K562 (cell line): ENCODE results near the gene SRP72. TPM values are rescaled to one million over a fixed set of nuclear protein-coding genes. Genes with fewer than 3 reads are reported as not detected.

Experiments
- ADNP ChIP-seq: fragments of 200-800 bp; sonication (Bioruptor generic); IDR thresholded peaks from 2 replicates; pipeline ENCODE4 v1.6.1; 2016; ENCODE audit warnings: missing genetic modification characterization, missing compliant biosample characterization
- ASH1L ChIP-seq: fragments of 450-650 bp; IDR thresholded peaks from 2 replicates; pipeline ENCODE4 v1.6.1; 2018; ENCODE audit warnings: borderline replicate concordance, mild to moderate bottlenecking, low read depth; ENCODE audit not compliant: partially characterized antibody
- DPF2 ChIP-seq: fragments of 450-650 bp; IDR thresholded peaks from 2 replicates; pipeline ENCODE4 v1.6.1; 2016
- EP300 ChIP-seq: IDR thresholded peaks from 2 replicates; pipeline ENCODE4 v1.6.1; 2012; ENCODE audit warnings: low read length, improper control_type of control experiment
- ETS1 ChIP-seq: conservative IDR thresholded peaks from 2 replicates; pipeline ENCODE4 v1.6.1; 2011; ENCODE audit warnings: low read depth, mild to moderate bottlenecking, low read length; ENCODE audit not compliant: control insufficient read depth
- FOSL1 ChIP-seq: fragments of 200-800 bp; sonication (Bioruptor generic); conservative IDR thresholded peaks from 2 replicates; pipeline ENCODE4 v1.6.1; 2016; ENCODE audit warnings: missing genetic modification characterization, missing compliant biosample characterization
- GATA2 ChIP-seq: sonication (generic); formaldehyde crosslinking; IDR thresholded peaks from 2 replicates; pipeline ENCODE4 v1.4.0; 2020; ENCODE audit warnings: mild to moderate bottlenecking, missing genetic modification reagents
- GATAD2B ChIP-seq: fragments of 450-650 bp; IDR thresholded peaks from 2 replicates; pipeline ENCODE4 v1.6.1; 2017; ENCODE audit warnings: mild to moderate bottlenecking, borderline replicate concordance
- MYNN ChIP-seq, 2 experiments: sonication (generic); formaldehyde crosslinking in 1 of 2; IDR thresholded peaks; 2 replicates each; pipeline versions ENCODE4 v1.5.0 to v1.6.1; 2016 to 2020; ENCODE audit warnings: antibody characterized with exemption in 1 of 2, missing genetic modification reagents in 1 of 2
- NBN ChIP-seq: fragments of 450-650 bp; IDR thresholded peaks from 2 replicates; pipeline ENCODE4 v1.6.1; 2016; ENCODE audit warnings: low read depth, mild to moderate bottlenecking
- NFIX ChIP-seq: fragments of 250-450 bp; sonication (Bioruptor Pico); IDR thresholded peaks from 2 replicates; pipeline ENCODE4 v1.4.0; 2020; ENCODE audit warnings: low read depth, mild to moderate bottlenecking, moderate library complexity
- RCOR1 ChIP-seq, 2 experiments: IDR thresholded peaks; 2 replicates each; pipeline ENCODE4 v1.6.1; 2012; ENCODE audit warnings: low read depth in 2 of 2, low read length in 2 of 2, borderline replicate concordance in 1 of 2, improper control_type of control experiment in 1 of 2
- TFAM ChIP-seq: fragments of 250-450 bp; sonication (Bioruptor Pico); conservative IDR thresholded peaks from 2 replicates; pipeline ENCODE4 v1.5.0; 2021; ENCODE audit warnings: mild to moderate bottlenecking, moderate library complexity
- TGIF2 ChIP-seq: sonication (generic); formaldehyde crosslinking; IDR thresholded peaks from 2 replicates; pipeline ENCODE4 v1.8.1; 2022; ENCODE audit warnings: mild to moderate bottlenecking, missing genetic modification reagents, moderate library complexity
- ZFP36 ChIP-seq: fragments of 150-350 bp; IDR thresholded peaks from 2 replicates; pipeline ENCODE4 v1.6.1; 2018; ENCODE audit warnings: low read length, low read depth; ENCODE audit not compliant: partially characterized antibody
- ZNF165 ChIP-seq: fragments of 250-450 bp; sonication (Bioruptor Pico); IDR thresholded peaks from 2 replicates; pipeline ENCODE4 v1.4.0; 2020; ENCODE audit warnings: borderline replicate concordance
- ZNF174 ChIP-seq: fragments of 250-450 bp; sonication (Bioruptor Pico); IDR thresholded peaks from 2 replicates; pipeline ENCODE4 v1.4.0; 2020; ENCODE audit warnings: mild to moderate bottlenecking
- polyA plus RNA-seq, 8 experiments: library from polyadenylated mRNA; depleted of rRNA in 4 of 8; stranded (reverse) in 5 of 8; unstranded in 3 of 8; fragments of >200 nt; fragmentation: Nextera tagmentation in 2 of 8; fragmentation: Illumina TruSeq in 1 of 8; extraction: Ambion mirVana in 2 of 8; extraction: Trizol in 1 of 8; gene quantifications; 2 replicates each; pipeline versions ENCODE4 v1.2.1 to v1.2.3, GENCODE V29; 2011 to 2014; ENCODE audit warnings: inconsistent platforms in 1 of 8, missing spikeins in 1 of 8
- total RNA-seq, 7 experiments: library from RNA; depleted of rRNA in 6 of 7; stranded (reverse); fragments of >200 nt in 6 of 7; fragmentation: Illumina TruSeq in 2 of 7; extraction: Trizol in 2 of 7; gene quantifications; 2 replicates each; pipeline versions ENCODE4 v1.2.1 to v1.2.3, GENCODE V29; 2011 to 2021; ENCODE audit warnings: low replicate concordance in 1 of 7
- TF ChIP-seq, protein P1 (sequence below), 2 experiments: fragments of 450-650 bp; conservative IDR thresholded peaks; 2 replicates each; pipeline ENCODE4 v1.6.1; 2017; ENCODE audit warnings: mild to moderate bottlenecking in 2 of 2, moderate library complexity in 2 of 2
- TF ChIP-seq, protein P2 (sequence below): sonication (generic); formaldehyde crosslinking; IDR thresholded peaks from 2 replicates; pipeline ENCODE4 v1.8.1; 2023; ENCODE audit warnings: mild to moderate bottlenecking, missing genetic modification reagents
- TF ChIP-seq, protein P3 (sequence below): IDR thresholded peaks from 2 replicates; pipeline ENCODE4 v1.6.1; 2012; ENCODE audit warnings: low read depth, low read length, improper control_type of control experiment, borderline replicate concordance

The SRP72 gene
- total and polyA plus RNA-seq, 9 of the 15 experiments (the other 6 are each of a cell fraction or from before 2014, with no cell fraction given): 124 to 341 (median 202) TPM

GRCh38 chr4:56513517-56513916, 46.1 kb downstream of the SRP72 start (continued):
- TF ChIP-seq, protein P1, sequence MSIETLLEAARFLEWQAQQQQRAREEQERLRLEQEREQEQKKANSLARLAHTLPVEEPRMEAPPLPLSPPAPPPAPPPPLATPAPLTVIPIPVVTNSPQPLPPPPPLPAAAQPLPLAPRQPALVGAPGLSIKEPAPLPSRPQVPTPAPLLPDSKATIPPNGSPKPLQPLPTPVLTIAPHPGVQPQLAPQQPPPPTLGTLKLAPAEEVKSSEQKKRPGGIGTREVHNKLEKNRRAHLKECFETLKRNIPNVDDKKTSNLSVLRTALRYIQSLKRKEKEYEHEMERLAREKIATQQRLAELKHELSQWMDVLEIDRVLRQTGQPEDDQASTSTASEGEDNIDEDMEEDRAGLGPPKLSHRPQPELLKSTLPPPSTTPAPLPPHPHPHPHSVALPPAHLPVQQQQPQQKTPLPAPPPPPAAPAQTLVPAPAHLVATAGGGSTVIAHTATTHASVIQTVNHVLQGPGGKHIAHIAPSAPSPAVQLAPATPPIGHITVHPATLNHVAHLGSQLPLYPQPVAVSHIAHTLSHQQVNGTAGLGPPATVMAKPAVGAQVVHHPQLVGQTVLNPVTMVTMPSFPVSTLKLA (conservative IDR thresholded peaks at IDR 0.05): peak in 1 of 2 experiments; percentile 37; a peak in 1 of 4 replicates
- TF ChIP-seq FOSL1 (tag) (peak; percentile 35; the same call in 1 of the 2 replicates), ZNF174 (no peak), EP300 (peak; percentile 78; the same call in 1 of the 2 replicates), ASH1L (no peak), DPF2 (peak; percentile 94), MYNN (IDR thresholded peaks at IDR 0.05) (no peak), MYNN (CRISPR knock-in tag; IDR thresholded peaks at IDR 0.05) (no peak), TFAM (CRISPR knock-in tag) (no peak), TGIF2 (no peak), ETS1 (no peak), GATA2 (peak; percentile 50), GATAD2B (peak; percentile 56; the same call in 1 of the 2 replicates), NBN (no peak), NFIX (CRISPR knock-in tag) (no peak), ZNF165 (no peak), RCOR1 (IDR thresholded peaks at IDR 0.05; ENCODE audit: borderline replicate concordance in 1 of 2, low read depth in 2 of 2, low read length in 2 of 2) (peak in 1 of 2 experiments; percentile 54; a peak in 1 of 4 replicates), ZFP36 (no peak), ADNP (tag) (no peak)
- TF ChIP-seq, protein P2, sequence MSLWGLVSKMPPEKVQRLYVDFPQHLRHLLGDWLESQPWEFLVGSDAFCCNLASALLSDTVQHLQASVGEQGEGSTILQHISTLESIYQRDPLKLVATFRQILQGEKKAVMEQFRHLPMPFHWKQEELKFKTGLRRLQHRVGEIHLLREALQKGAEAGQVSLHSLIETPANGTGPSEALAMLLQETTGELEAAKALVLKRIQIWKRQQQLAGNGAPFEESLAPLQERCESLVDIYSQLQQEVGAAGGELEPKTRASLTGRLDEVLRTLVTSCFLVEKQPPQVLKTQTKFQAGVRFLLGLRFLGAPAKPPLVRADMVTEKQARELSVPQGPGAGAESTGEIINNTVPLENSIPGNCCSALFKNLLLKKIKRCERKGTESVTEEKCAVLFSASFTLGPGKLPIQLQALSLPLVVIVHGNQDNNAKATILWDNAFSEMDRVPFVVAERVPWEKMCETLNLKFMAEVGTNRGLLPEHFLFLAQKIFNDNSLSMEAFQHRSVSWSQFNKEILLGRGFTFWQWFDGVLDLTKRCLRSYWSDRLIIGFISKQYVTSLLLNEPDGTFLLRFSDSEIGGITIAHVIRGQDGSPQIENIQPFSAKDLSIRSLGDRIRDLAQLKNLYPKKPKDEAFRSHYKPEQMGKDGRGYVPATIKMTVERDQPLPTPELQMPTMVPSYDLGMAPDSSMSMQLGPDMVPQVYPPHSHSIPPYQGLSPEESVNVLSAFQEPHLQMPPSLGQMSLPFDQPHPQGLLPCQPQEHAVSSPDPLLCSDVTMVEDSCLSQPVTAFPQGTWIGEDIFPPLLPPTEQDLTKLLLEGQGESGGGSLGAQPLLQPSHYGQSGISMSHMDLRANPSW: no peak
- TF ChIP-seq, protein P3, sequence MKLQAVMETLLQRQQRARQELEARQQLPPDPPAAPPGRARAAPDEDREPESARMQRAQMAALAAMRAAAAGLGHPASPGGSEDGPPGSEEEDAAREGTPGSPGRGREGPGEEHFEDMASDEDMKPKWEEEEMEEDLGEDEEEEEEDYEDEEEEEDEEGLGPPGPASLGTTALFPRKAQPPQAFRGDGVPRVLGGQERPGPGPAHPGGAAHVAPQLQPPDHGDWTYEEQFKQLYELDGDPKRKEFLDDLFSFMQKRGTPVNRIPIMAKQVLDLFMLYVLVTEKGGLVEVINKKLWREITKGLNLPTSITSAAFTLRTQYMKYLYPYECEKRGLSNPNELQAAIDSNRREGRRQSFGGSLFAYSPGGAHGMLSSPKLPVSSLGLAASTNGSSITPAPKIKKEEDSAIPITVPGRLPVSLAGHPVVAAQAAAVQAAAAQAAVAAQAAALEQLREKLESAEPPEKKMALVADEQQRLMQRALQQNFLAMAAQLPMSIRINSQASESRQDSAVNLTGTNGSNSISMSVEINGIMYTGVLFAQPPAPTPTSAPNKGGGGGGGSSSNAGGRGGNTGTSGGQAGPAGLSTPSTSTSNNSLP: 0 out of 2 replicates have a peak, but pooled peaks have one; percentile 19
